ENCODE results near the gene SYS1.

Gene SYS1

DNA sequence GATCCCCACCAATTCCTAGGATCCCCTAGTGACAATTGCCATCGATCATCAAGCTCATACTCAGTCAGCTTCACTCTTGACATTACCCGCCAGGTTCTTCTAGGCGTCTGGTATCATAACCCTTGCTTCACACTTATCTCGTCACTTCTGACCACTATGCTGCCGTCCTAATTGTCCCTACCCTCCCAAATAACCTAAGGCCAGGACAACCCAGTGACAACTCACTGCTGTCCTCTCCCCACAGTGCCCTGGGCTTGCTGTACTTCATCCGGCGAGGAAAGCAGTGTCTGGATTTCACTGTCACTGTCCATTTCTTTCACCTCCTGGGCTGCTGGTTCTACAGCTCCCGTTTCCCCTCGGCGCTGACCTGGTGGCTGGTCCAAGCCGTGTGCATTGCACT lies 3.7 kb downstream of the SYS1 start:
- no peak for DNase-seq (ENCODE audit: low read depth in 1 of 2, low spot score in 1 of 2)
- TF ChIP-seq JUND (IDR thresholded peaks at IDR 0.05; ENCODE audit: low read depth) = no peak
- in situ Hi-C loops (cut with HindIII; ENCODE audit: low pct_unique_long_range_greater_than_20kb, low sequenced_read_pairs) = no loop called here

- no peak for DNase-seq (ENCODE audit: low read depth in 1 of 2, low spot score in 1 of 2)
- in situ Hi-C loops (cut with HindIII; ENCODE audit: low pct_unique_long_range_greater_than_20kb, low sequenced_read_pairs) = no loop called here
- TF ChIP-seq JUND (IDR thresholded peaks at IDR 0.05; ENCODE audit: low read depth) = no peak
Measured at GRCh38 chr20:45367126-45367525, 4.2 kb downstream of the SYS1 start.

GRCh38 chr20:45368221-45368980 lies 5.4 kb downstream of the SYS1 start:
- DNase-seq (ENCODE audit: low read depth in 1 of 2, low spot score in 1 of 2) = no peak
- no peak for TF ChIP-seq JUND (IDR thresholded peaks at IDR 0.05; ENCODE audit: low read depth)
- in situ Hi-C loops (cut with HindIII; ENCODE audit: low pct_unique_long_range_greater_than_20kb, low sequenced_read_pairs) = no loop called here

- DNase-seq (ENCODE audit: low read depth in 1 of 2, low spot score in 1 of 2) = no peak
- no peak for TF ChIP-seq JUND (IDR thresholded peaks at IDR 0.05; ENCODE audit: low read depth)
- in situ Hi-C loops (cut with HindIII; ENCODE audit: low pct_unique_long_range_greater_than_20kb, low sequenced_read_pairs) = no loop called here
Measured at GRCh38 chr20:45370571-45371160, 7.7 kb downstream of the SYS1 start.

- TF ChIP-seq JUND (IDR thresholded peaks at IDR 0.05; ENCODE audit: low read depth) = no peak
- no peak for DNase-seq (ENCODE audit: low read depth in 1 of 2, low spot score in 1 of 2)
- in situ Hi-C loops (cut with HindIII; ENCODE audit: low pct_unique_long_range_greater_than_20kb, low sequenced_read_pairs) = no loop called here
Measured at GRCh38 chr20:45372241-45372640, 9.3 kb downstream of the SYS1 start.

- DNase-seq (ENCODE audit: low read depth in 1 of 2, low spot score in 1 of 2) = no peak
- in situ Hi-C loops (cut with HindIII; ENCODE audit: low pct_unique_long_range_greater_than_20kb, low sequenced_read_pairs) = no loop called here
- no peak for TF ChIP-seq JUND (IDR thresholded peaks at IDR 0.05; ENCODE audit: low read depth)
Measured at GRCh38 chr20:45372646-45373352, 9.8 kb downstream of the SYS1 start.

DNA sequence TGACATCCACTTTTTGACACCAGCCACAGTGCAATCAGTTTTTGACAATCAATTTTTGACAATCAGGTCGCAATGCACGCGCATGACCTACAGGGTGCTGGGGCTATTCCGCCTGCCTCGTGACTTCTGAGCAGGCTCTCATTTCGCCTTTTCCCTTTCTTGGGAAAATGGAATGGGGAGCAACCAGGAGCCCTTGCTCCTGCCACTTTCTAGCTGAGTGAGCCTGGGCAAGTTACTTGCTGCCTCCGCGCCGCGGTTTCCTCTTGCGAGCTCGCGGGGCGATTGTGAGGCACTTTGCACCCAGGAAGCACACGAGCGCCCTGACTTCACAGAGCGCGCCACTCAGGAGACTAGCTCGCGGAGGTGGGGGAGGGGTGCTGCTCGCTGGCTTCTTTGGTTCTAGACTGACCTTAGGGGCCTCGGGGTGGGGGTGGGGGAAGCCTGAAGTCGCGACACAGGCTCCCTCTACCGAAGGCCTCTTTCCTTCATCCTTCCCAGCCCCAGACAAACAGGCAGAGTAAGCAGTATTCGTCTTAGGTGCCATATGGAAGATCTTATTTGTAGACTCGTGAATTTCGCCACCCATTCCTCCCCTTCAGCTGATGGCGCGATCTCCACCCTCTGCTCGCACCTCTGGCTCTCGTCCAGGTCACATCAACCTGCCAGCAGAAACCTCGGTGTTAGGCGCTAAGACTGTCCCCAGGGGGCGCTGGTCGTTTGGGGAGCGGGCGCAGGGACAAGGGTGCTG lies 10.6 kb downstream of the SYS1 start:
- in situ Hi-C loops (cut with HindIII; ENCODE audit: low pct_unique_long_range_greater_than_20kb, low sequenced_read_pairs) = no loop called here
- TF ChIP-seq JUND (IDR thresholded peaks at IDR 0.05; ENCODE audit: low read depth) = no peak
- peak; percentile 84 to 95 for DNase-seq (ENCODE audit: low read depth in 1 of 2, low spot score in 1 of 2)

GRCh38 chr20:45374101-45374467 lies 11.1 kb downstream of the SYS1 start:
- no peak for TF ChIP-seq JUND (IDR thresholded peaks at IDR 0.05; ENCODE audit: low read depth)
- in situ Hi-C loops (cut with HindIII; ENCODE audit: low pct_unique_long_range_greater_than_20kb, low sequenced_read_pairs) = no loop called here
- no peak for DNase-seq (ENCODE audit: low read depth in 1 of 2, low spot score in 1 of 2)

GRCh38 chr20:45374966-45375365 lies 12.0 kb downstream of the SYS1 start:
- in situ Hi-C loops (cut with HindIII; ENCODE audit: low pct_unique_long_range_greater_than_20kb, low sequenced_read_pairs) = no loop called here
- no peak for TF ChIP-seq JUND (IDR thresholded peaks at IDR 0.05; ENCODE audit: low read depth)
- no peak for DNase-seq (ENCODE audit: low read depth in 1 of 2, low spot score in 1 of 2)

- no peak for DNase-seq (ENCODE audit: low read depth in 1 of 2, low spot score in 1 of 2)
- no peak for TF ChIP-seq JUND (IDR thresholded peaks at IDR 0.05; ENCODE audit: low read depth)
- in situ Hi-C loops (cut with HindIII; ENCODE audit: low pct_unique_long_range_greater_than_20kb, low sequenced_read_pairs) = no loop called here
Measured at GRCh38 chr20:45377269-45377668, 14.3 kb downstream of the SYS1 start.

DNA sequence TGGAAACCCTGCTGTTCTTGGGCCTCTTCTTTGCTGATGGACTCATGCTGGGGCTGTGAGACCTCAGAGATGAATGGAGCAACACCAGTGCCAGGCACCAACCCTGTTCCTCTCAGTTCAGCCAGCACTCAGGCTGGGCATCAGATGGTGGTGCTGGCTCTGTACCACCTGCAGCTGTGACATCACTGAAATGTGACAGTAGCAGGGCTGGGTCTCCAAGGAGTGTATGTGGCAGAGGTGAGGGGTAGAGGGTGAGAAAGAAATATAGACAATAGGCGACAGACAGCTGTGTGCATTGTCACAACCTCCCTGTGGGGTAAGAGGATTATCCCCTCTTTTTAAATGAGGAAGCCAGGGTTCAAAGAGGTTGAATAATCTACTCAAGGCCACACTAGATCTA lies 15.2 kb downstream of the SYS1 start, which contains the start of gene TP53TG5:
Gene TP53TG5 (minus strand): TSS at position 135 of the 400 bp plus-strand sequence. CDS start 89 bp downstream, at position 46.
- DNase-seq (ENCODE audit: low read depth in 1 of 2, low spot score in 1 of 2) = no peak
- TF ChIP-seq JUND (IDR thresholded peaks at IDR 0.05; ENCODE audit: low read depth) = no peak
- in situ Hi-C loops (cut with HindIII; ENCODE audit: low pct_unique_long_range_greater_than_20kb, low sequenced_read_pairs) = no loop called here

DNA sequence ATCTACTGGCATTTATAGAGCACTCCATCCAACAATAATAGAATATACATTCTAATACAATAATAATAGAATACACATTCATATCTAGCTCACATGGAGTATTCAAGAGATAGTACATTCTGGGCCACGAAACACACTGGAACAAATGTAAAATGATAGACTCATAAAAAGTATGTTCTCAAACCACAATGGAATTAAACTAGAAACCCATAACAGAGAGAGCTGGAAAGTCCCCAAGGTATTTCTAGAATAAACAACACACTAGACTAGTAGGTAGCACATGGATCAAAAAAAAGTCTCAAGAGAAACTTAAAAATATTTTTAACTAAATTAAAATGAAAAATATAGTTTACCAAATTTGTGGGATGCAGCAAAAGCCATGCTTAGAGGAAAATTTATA lies 24.3 kb downstream of the SYS1 start:
- in situ Hi-C loops (cut with HindIII; ENCODE audit: low pct_unique_long_range_greater_than_20kb, low sequenced_read_pairs) = no loop called here
- DNase-seq (ENCODE audit: low read depth in 1 of 2, low spot score in 1 of 2) = no peak
- no peak for TF ChIP-seq JUND (IDR thresholded peaks at IDR 0.05; ENCODE audit: low read depth)

Measured in T47D (cell line).